PFSK-1 (cell line): Measurements from ENCODE around the gene C1QBP.

Source experiments
- FOXP2 ChIP-seq: optimal IDR thresholded peaks from 2 replicates; pipeline ENCODE3; 2011; ENCODE audit warnings: borderline replicate concordance, control low read depth, inconsistent platforms; ENCODE audit not compliant: insufficient read depth; ENCODE audit errors: extremely low read length, extremely low read depth
- POLR2AphosphoS5 ChIP-seq: IDR thresholded peaks from 2 replicates; pipeline ENCODE4 v1.6.1; 2012; ENCODE audit warnings: low read depth, mild to moderate bottlenecking, control low read depth, low read length, moderate library complexity
- SIN3A ChIP-seq: IDR thresholded peaks from 2 replicates; pipeline ENCODE4 v1.6.1; 2012; ENCODE audit warnings: mild to moderate bottlenecking, low read length, moderate library complexity, borderline replicate concordance; ENCODE audit not compliant: insufficient read depth
- TAF1 ChIP-seq: IDR thresholded peaks from 2 replicates; pipeline ENCODE4 v1.6.1; 2012; ENCODE audit warnings: low read length, control low read depth, borderline replicate concordance; ENCODE audit not compliant: insufficient read depth
- TF ChIP-seq, protein P1 (sequence below), 2 experiments: IDR thresholded peaks; 2 replicates each; pipeline versions ENCODE4 v1.6.1 to v1.8.0; 2011 to 2012; ENCODE audit warnings: low read depth in 2 of 2, low read length in 2 of 2, control low read depth in 1 of 2, inconsistent platforms in 1 of 2, mild to moderate bottlenecking in 1 of 2, moderate library complexity in 1 of 2; ENCODE audit not compliant: insufficient read depth in 1 of 2

Gene C1QBP

DNA sequence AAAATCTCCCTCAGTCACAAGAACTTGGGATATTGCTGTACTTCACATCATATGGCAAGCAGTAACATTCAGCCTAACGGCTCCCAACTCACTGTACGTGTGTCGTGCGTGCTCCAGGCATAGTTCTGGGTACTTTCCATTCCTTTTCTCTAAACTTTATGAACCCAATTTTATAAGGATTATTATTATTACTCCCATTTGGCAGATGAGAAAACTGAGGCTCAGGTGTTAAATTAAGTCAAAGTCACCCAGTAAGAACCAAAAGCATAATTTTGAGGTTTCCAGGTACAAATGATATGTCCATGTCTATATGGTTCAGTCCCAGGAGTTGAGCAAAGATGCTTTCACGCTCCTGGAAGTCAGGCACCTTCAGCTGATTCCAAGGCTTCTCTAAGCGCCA is 4.8 kb upstream of the C1QBP start:
- TF ChIP-seq TAF1 (no peak), POLR2AphosphoS5 (no peak), FOXP2 (no peak)
- TF ChIP-seq, protein P1, sequence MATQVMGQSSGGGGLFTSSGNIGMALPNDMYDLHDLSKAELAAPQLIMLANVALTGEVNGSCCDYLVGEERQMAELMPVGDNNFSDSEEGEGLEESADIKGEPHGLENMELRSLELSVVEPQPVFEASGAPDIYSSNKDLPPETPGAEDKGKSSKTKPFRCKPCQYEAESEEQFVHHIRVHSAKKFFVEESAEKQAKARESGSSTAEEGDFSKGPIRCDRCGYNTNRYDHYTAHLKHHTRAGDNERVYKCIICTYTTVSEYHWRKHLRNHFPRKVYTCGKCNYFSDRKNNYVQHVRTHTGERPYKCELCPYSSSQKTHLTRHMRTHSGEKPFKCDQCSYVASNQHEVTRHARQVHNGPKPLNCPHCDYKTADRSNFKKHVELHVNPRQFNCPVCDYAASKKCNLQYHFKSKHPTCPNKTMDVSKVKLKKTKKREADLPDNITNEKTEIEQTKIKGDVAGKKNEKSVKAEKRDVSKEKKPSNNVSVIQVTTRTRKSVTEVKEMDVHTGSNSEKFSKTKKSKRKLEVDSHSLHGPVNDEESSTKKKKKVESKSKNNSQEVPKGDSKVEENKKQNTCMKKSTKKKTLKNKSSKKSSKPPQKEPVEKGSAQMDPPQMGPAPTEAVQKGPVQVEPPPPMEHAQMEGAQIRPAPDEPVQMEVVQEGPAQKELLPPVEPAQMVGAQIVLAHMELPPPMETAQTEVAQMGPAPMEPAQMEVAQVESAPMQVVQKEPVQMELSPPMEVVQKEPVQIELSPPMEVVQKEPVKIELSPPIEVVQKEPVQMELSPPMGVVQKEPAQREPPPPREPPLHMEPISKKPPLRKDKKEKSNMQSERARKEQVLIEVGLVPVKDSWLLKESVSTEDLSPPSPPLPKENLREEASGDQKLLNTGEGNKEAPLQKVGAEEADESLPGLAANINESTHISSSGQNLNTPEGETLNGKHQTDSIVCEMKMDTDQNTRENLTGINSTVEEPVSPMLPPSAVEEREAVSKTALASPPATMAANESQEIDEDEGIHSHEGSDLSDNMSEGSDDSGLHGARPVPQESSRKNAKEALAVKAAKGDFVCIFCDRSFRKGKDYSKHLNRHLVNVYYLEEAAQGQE (IDR thresholded peaks at IDR 0.05; ENCODE audit: insufficient read depth in 1 of 2, low read depth in 2 of 2, low read length in 2 of 2): no peak

DNA sequence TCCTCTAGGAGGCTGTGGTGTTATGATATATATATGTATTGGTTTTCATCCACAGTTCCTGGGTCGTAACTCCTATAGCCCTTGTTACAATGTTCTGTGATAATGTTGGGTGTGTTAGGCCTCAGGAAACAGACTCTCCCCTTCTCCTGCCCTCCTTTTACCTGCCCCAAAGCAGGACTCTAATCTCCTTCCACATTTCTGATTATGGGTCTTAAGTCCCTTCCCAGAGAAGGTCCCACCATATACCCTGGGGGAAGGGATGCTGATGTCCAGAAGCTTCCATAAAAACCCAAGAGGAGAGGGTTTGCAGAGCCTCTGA is 450 bp upstream of the C1QBP start:
- no peak for TF ChIP-seq SIN3A
- TF ChIP-seq, protein P1 (IDR thresholded peaks at IDR 0.05; ENCODE audit: insufficient read depth in 1 of 2, low read depth in 2 of 2, low read length in 2 of 2): no peak
- no peak for TF ChIP-seq TAF1

DNA sequence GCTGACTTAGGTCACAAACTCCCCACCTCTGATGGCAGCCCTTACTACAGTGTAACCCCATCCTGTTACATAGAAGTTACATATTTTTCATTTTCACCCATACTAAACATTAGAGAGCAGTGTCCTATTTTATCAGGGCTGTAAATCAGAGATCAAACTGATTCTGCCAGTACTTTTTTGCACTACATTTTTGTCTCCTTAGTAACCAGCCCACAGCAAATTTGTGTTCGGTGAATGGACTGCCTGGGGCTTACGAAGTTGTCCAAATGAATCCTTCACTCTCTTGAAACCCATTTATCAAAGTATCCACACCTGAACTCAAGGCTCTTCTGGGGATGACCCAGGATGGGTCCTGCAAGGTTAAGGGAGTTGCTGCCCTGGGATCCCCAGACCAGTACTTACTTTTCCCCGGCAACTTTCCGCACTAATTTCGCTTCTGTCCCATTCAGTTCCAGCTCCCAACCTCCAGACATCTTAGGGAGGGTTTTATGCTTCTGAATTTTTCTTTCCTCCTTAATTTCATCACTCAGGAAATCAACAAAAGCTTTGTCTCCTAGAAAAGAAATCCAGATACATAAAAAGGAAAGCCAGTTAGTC is 1.1 kb downstream of the C1QBP start:
- no peak for TF ChIP-seq TAF1
- TF ChIP-seq POLR2AphosphoS5: no peak
- no peak for TF ChIP-seq FOXP2
- TF ChIP-seq, protein P1 (IDR thresholded peaks at IDR 0.05; ENCODE audit: insufficient read depth in 1 of 2, low read depth in 2 of 2, low read length in 2 of 2): no peak
- TF ChIP-seq SIN3A: no peak

DNA sequence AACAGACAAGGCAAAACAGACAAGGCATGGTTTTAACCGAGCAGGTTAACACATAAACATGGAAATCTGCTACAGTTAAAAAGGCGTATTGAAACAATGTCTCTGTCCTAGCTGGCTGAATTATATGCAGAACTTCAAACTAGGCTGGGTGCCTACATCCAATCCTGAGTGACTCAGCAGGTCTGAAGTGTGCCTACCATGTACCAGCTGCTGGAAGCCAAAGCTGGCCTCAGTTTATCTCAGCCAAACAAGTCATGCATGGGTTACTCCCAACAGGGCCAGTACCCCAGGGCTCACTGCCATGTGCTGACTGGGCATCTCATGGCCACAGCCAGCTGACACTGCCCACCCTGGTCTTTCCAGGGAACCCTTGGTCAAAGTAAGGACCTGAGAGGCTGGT is 4.0 kb downstream of the C1QBP start:
- TF ChIP-seq POLR2AphosphoS5 (0 out of 2 replicates have a peak, but pooled peaks have one; percentile 1), TAF1 (no peak)

DNA sequence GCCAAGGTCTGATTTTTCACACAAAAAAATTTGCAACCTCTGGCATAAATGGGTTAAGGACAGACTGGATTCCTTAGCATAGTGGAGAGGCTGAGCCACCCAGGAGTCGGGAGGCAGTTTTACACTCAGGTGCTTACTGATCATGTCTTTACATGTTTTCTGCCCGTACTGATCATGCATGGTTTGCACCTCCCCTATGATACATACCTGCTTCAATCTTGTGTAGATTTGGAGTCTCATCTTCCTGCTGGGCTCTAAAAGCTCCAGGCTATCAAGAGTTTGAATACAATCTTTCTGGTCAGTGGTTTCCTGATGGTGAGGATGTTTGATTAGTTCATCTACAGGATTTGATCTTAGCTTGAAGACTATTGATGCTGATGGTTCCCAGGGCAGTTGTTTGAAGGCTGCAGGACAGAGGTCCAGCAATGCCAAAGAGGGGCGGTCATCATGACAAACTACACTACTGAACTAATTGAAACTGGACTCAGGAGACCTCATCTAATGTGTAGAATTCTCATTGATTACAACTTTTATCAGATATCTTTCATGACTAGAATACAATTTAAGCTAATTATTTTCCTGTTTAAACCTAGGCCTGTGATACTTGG is 6.9 kb downstream of the C1QBP start:
- no peak for TF ChIP-seq TAF1
- TF ChIP-seq SIN3A: no peak
- TF ChIP-seq, protein P1 (IDR thresholded peaks at IDR 0.05; ENCODE audit: insufficient read depth in 1 of 2, low read depth in 2 of 2, low read length in 2 of 2): no peak
- TF ChIP-seq POLR2AphosphoS5: peak; percentile 76
- TF ChIP-seq FOXP2: no peak
